HepG2 (cell line): ENCODE results near the gene EDEM1. TPM values are rescaled to one million over a fixed set of nuclear protein-coding genes. Genes with fewer than 3 reads are reported as not detected.

Experiments
- ATAC-seq: fragments of 200-7000 bp; cut with Tn5 transposase; 3 replicates; pipeline ENCODE4 v1.9.1; 2020; ENCODE audit warnings: mild to moderate bottlenecking, moderate library complexity
- BruUV-seq: library from RNA; stranded (reverse); fragments of 400-500 nt; replicated peaks from 2 replicates; lab custom pipeline; 2021; lab: Mats Ljungman, UMichigan
- CTCF ChIA-PET: fragments of 300-600 bp; formaldehyde crosslinking; extraction: SDS; loops from one replicate; lab custom pipeline; 2021; ENCODE audit warnings: low total read pairs, inconsistent platforms, low intra/inter-chr PET ratio; lab: Yijun Ruan, JAX
- POLR2A ChIA-PET: fragments of 350-600 bp; sonication (Branson Sonifier 250); formaldehyde crosslinking; loops from one replicate; lab custom pipeline; 2020; ENCODE audit warnings: antibody characterized with exemption, inconsistent platforms; lab: Yijun Ruan, JAX
- DNase-seq: peaks from one replicate; pipeline ENCODE4 v3.0.0-alpha.2; 2015; ENCODE audit warnings: low spot score
- FAIRE-seq: peaks from 3 replicates; lab custom pipeline; 2011; peaks lifted over from hg19 to GRCh38; lab: Jason Lieb, UNC
- H2AFZ ChIP-seq: one replicate; pipeline ENCODE4 v1.6.1; 2011; ENCODE audit warnings: low read length, inconsistent platforms
- H3K27ac ChIP-seq: fragments of 300-600 bp; 3 replicates; pipeline ENCODE4 v1.8.0; 2011; ENCODE audit warnings: mixed run types, mild to moderate bottlenecking, mixed read lengths, low read length, inconsistent platforms; ENCODE audit not compliant: insufficient read depth; ENCODE audit errors: extremely low read length
- H3K27me3 ChIP-seq, 2 experiments: fragments of 200-600 bp in 1 of 2; 2 replicates in 1 of 2; 3 replicates in 1 of 2; pipeline versions ENCODE4 v1.6.0 to v1.8.0; 2011; ENCODE audit warnings: low read length in 2 of 2, mild to moderate bottlenecking in 2 of 2, moderate library complexity in 2 of 2, inconsistent platforms in 1 of 2; ENCODE audit not compliant: insufficient read depth in 2 of 2, control insufficient read depth in 1 of 2
- H3K36me3 ChIP-seq, 2 experiments: fragments of 200-600 bp in 1 of 2; replicated peaks in 1 of 2; 2 replicates in 1 of 2; 3 replicates in 1 of 2; pipeline versions ENCODE4 v1.5.1 to v1.8.0; 2011; ENCODE audit warnings: low read length in 2 of 2, inconsistent platforms in 1 of 2; ENCODE audit not compliant: insufficient read depth in 2 of 2, control insufficient read depth in 1 of 2
- H3K4me1 ChIP-seq: 2 replicates; pipeline ENCODE4 v1.5.1; 2012; ENCODE audit warnings: low read length, inconsistent platforms; ENCODE audit not compliant: insufficient read depth
- H3K4me2 ChIP-seq: 2 replicates; pipeline ENCODE4 v1.6.0; 2011; ENCODE audit warnings: low read depth, low read length, inconsistent platforms
- H3K4me3 ChIP-seq, 3 experiments: fragments of 200-600 bp in 1 of 3; sonication (generic), shearing (Covaris generic) in 1 of 3; replicated peaks in 1 of 3; 2 replicates each; pipeline ENCODE4 v1.5.1; 2011 to 2016; ENCODE audit warnings: low read length in 3 of 3, inconsistent platforms in 2 of 3, low read depth in 2 of 3, mild to moderate bottlenecking in 2 of 3, control low read depth in 1 of 3, mixed read lengths in 1 of 3; ENCODE audit not compliant: insufficient read depth in 1 of 3
- H3K79me2 ChIP-seq: one replicate; pipeline ENCODE4 v1.6.1; 2011; ENCODE audit warnings: low read length, inconsistent platforms; ENCODE audit not compliant: insufficient read depth
- H3K9ac ChIP-seq: 2 replicates; pipeline ENCODE4 v1.6.0; 2011; ENCODE audit warnings: mild to moderate bottlenecking, low read depth, low read length, inconsistent platforms; ENCODE audit not compliant: insufficient read depth
- H3K9me3 ChIP-seq: 2 replicates; pipeline ENCODE4 v1.5.1; 2012; ENCODE audit warnings: mild to moderate bottlenecking, low read length
- H4K20me1 ChIP-seq: 2 replicates; pipeline ENCODE4 v1.6.0; 2011; ENCODE audit warnings: inconsistent platforms, mild to moderate bottlenecking, low read length, moderate library complexity; ENCODE audit not compliant: insufficient read depth
- ARID5B ChIP-seq: IDR thresholded peaks from 2 replicates; pipeline ENCODE4 v1.4.0; 2020; ENCODE audit warnings: mild to moderate bottlenecking, missing genetic modification reagents
- CHD4 ChIP-seq: fragments of 200-600 bp; sonication (generic); IDR thresholded peaks from 2 replicates; pipeline ENCODE4 v1.7.0; 2017; ENCODE audit warnings: mild to moderate bottlenecking, low read length, borderline replicate concordance
- E2F5 ChIP-seq: sonication (generic); formaldehyde crosslinking; conservative IDR thresholded peaks from 2 replicates; pipeline ENCODE4 v1.4.0; 2020; ENCODE audit warnings: missing genetic modification reagents
- KDM5B ChIP-seq: sonication (generic); formaldehyde crosslinking; IDR thresholded peaks from 2 replicates; pipeline ENCODE4 v1.4.0; 2020; ENCODE audit warnings: missing genetic modification reagents, mild to moderate bottlenecking, borderline replicate concordance
- MEIS1 ChIP-seq: sonication (generic); formaldehyde crosslinking; IDR thresholded peaks from 2 replicates; pipeline ENCODE4 v1.9.0; 2021; ENCODE audit warnings: mild to moderate bottlenecking, missing genetic modification reagents, moderate library complexity, borderline replicate concordance
- NFE2L1 ChIP-seq: sonication (generic); formaldehyde crosslinking; IDR thresholded peaks from 2 replicates; pipeline ENCODE4 v1.4.0; 2020; ENCODE audit warnings: missing genetic modification reagents, mild to moderate bottlenecking, borderline replicate concordance
- NFRKB ChIP-seq: fragments of 450-650 bp; IDR thresholded peaks from 2 replicates; pipeline ENCODE4 v1.6.1; 2017
- NR2C2 ChIP-seq: sonication (generic); formaldehyde crosslinking; IDR thresholded peaks from 2 replicates; pipeline ENCODE4 v1.4.0; 2020; ENCODE audit warnings: missing genetic modification reagents, mild to moderate bottlenecking, moderate library complexity, borderline replicate concordance
- SNRNP70 ChIP-seq: fragments of 200-400 bp; formaldehyde crosslinking; IDR thresholded peaks from 2 replicates; pipeline ENCODE4 v1.6.1; 2017; ENCODE audit warnings: mild to moderate bottlenecking, low read depth, low read length, moderate library complexity
- ZBTB7B ChIP-seq: sonication (generic); formaldehyde crosslinking; IDR thresholded peaks from 2 replicates; pipeline ENCODE4 v1.4.0; 2020; ENCODE audit warnings: missing genetic modification reagents
- ZIK1 ChIP-seq: sonication (generic); formaldehyde crosslinking; IDR thresholded peaks from 2 replicates; pipeline ENCODE4 v1.5.0; 2020; ENCODE audit warnings: mild to moderate bottlenecking, low read depth, missing genetic modification reagents, borderline replicate concordance
- ZNF205 ChIP-seq: IDR thresholded peaks from 2 replicates; pipeline ENCODE4 v1.6.1; 2018; ENCODE audit warnings: missing biosample characterization, missing genetic modification reagents
- ZNF275 ChIP-seq: sonication (generic); formaldehyde crosslinking; IDR thresholded peaks from 2 replicates; pipeline ENCODE4 v1.8.0; 2022; ENCODE audit warnings: missing genetic modification reagents, mild to moderate bottlenecking, inconsistent platforms, borderline replicate concordance
- ZNF337 ChIP-seq: sonication (generic); formaldehyde crosslinking; IDR thresholded peaks from 2 replicates; pipeline ENCODE4 v1.5.1; 2020; ENCODE audit warnings: missing genetic modification reagents, low read depth, mild to moderate bottlenecking, borderline replicate concordance
- ZNF552 ChIP-seq: sonication (generic); formaldehyde crosslinking; IDR thresholded peaks from 2 replicates; pipeline ENCODE4 v1.9.0; 2022; ENCODE audit warnings: missing genetic modification reagents, mild to moderate bottlenecking, borderline replicate concordance
- ZNF766 ChIP-seq: sonication (generic); formaldehyde crosslinking; IDR thresholded peaks from 2 replicates; pipeline ENCODE4 v1.5.0; 2020; ENCODE audit warnings: missing genetic modification reagents, borderline replicate concordance
- ZNF772 ChIP-seq: sonication (generic); formaldehyde crosslinking; IDR thresholded peaks from 2 replicates; pipeline ENCODE4 v1.5.0; 2020; ENCODE audit warnings: mild to moderate bottlenecking, missing genetic modification reagents
- ZNF850 ChIP-seq: sonication (generic); formaldehyde crosslinking; conservative IDR thresholded peaks from 2 replicates; pipeline ENCODE4 v1.9.0; 2021; ENCODE audit warnings: mild to moderate bottlenecking, missing genetic modification reagents
- WGBS: methylation state at CpG from one replicate; pipeline ENCODE4 v1.1.6; 2017; ENCODE audit warnings: low lambda C conversion rate; 5-methylcytosine and 5-hydroxymethylcytosine counted together
- in situ Hi-C: cut with HindIII; loops from 2 replicates; pipeline ENCODE4 v1.10.0; 2017; ENCODE audit warnings: low pct_unique_long_range_greater_than_20kb; ENCODE audit not compliant: extremely low pct_ligation_motif_present
- intact Hi-C: fragments of 100-400 bp; cut with micrococcal nuclease; formaldehyde crosslinking; loops from one replicate; pipeline ENCODE4 v1.10.0; 2022; ENCODE audit not compliant: unreplicated experiment
- polyA plus RNA-seq, 8 experiments: library from polyadenylated mRNA; depleted of rRNA in 3 of 8; stranded (reverse) in 7 of 8; unstranded in 1 of 8; fragments of >200 nt; fragmentation: Illumina TruSeq in 4 of 8; extraction: Trizol in 4 of 8; gene quantifications; 2 replicates each; pipeline versions ENCODE4 v1.2.1 to v1.2.3, GENCODE V29; 2011 to 2016; ENCODE audit warnings: low read depth in 4 of 8, missing spikeins in 1 of 8, mixed read lengths in 1 of 8; ENCODE audit not compliant: insufficient read depth in 1 of 8
- total RNA-seq, 5 experiments: library from RNA; depleted of rRNA; stranded (reverse); fragments of >200 nt; fragmentation: Illumina TruSeq; extraction: Trizol; gene quantifications; 2 replicates each; pipeline ENCODE4 v1.2.3, GENCODE V29; 2016; ENCODE audit warnings: low read depth in 1 of 5

Gene EDEM1
- total and polyA plus RNA-seq, 2 of the 13 experiments (the other 11 are each of a cell fraction or from before 2014, with no cell fraction given): 13.8 to 25.8 TPM

GRCh38 chr3:5198986-5199731 is 11.7 kb downstream of the EDEM1 start:
- H3K9me3 ChIP-seq: no peaks in the 10 kb centered on the region
- H3K36me3 ChIP-seq: peaks cover 14 to 67% of the 10 kb centered on the region in 2 experiments
- in situ Hi-C loops: no loop called here
- no peak overlapping the region for H3K9ac ChIP-seq
- H3K79me2 ChIP-seq: peaks cover 39% of the 10 kb centered on the region
- DNase-seq (no peak), ATAC-seq (no peak), FAIRE-seq (no peak)
- H2AFZ ChIP-seq: no peak overlapping the region
- intact Hi-C loops: no loop called here
- H3K4me3 ChIP-seq: no peak overlapping the region
- 79% methylated on average over 5 of the region's 5 CpGs for WGBS
- no peak overlapping the region for H3K4me2 ChIP-seq
- no peak overlapping the region for H3K27ac ChIP-seq
- POLR2A ChIA-PET: interaction anchor here (2.9 kb wide), 1 partner anchor 11 kb away, joined by 15 read pairs; the partner anchor contains the start of gene EDEM1
- CTCF ChIA-PET: no interaction called here
- H4K20me1 ChIP-seq: peaks cover 3% of the 10 kb centered on the region; the same call in 1 of the 2 replicates
- peaks cover 40% of the 10 kb centered on the region for H3K4me1 ChIP-seq
- no peaks in the 10 kb centered on the region for H3K27me3 ChIP-seq
- BruUV-seq: no TSS peak
- TF ChIP-seq ZIK1 (CRISPR knock-in tag): no peak
- TF ChIP-seq KDM5B (CRISPR knock-in tag): no peak
- TF ChIP-seq ZNF205: no peak
- no peak for TF ChIP-seq ZNF337
- TF ChIP-seq ZNF275 (CRISPR knock-in tag): no peak
- no peak for TF ChIP-seq NFRKB
- no peak for TF ChIP-seq NR2C2 (CRISPR knock-in tag)
- TF ChIP-seq ARID5B (CRISPR knock-in tag): no peak
- TF ChIP-seq ZNF766 (CRISPR knock-in tag): no peak
- no peak for TF ChIP-seq ZNF850 (CRISPR knock-in tag)
- no peak for TF ChIP-seq CHD4
- no peak for TF ChIP-seq MEIS1 (CRISPR knock-in tag)
- TF ChIP-seq NFE2L1 (CRISPR knock-in tag): no peak
- TF ChIP-seq ZNF552: no peak
- TF ChIP-seq ZBTB7B (CRISPR knock-in tag): no peak
- TF ChIP-seq ZNF772 (CRISPR knock-in tag): no peak
- TF ChIP-seq SNRNP70: no peak
- no peak for TF ChIP-seq E2F5
